HG03571 (cell line): ENCODE data around the gene CSF3R.
"Not testable (repeated sequence)": the region's sequence is repeated elsewhere in the genome, so short reads cannot be mapped to it uniquely, and the experiment has no call there.

ENCODE experiments used
- ATAC-seq: cut with Tn5 transposase; IDR thresholded peaks from one replicate; pipeline ENCODE4 v1.9.1; 2021; ENCODE audit not compliant: unreplicated experiment

Gene CSF3R

DNA sequence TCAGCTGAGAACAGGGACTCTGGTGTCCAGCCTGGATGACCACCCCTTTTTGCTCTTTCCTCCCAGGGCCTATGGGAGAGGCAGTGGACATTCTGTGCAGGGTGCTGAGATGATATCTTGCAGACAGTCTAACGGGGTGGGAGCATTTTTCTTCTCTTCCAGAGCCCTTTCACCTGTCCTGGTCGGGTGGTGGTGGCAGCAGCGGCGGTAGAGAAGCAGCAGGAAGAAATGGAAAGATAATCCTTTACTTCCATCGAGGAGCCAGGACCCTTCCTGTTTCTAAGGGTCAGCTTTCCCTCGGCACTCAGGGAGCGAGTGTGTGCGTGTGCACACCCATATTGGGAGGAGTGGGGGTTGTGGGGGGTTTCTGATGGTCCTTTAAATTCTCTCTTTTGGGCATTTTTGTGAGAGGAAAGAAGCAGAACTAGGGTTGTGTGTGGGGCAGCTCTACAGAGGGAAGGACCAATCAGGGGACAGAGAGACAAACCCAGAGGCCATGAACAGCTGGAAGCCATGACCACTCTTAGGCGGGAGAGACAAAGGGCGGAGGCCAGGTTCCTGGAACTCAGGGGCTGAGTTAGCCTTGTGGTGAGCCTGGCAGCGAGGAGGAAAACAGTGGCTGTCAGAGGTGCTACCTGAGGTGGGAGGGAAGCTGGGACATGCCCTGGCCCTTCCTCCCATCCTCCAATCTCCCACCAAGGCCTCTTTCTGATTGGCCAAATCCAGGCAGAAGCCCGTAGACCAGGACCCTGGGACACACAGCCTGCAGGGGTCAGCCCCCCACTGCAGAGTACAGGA lies 31.2 kb upstream of the CSF3R start:
- ATAC-seq, result no peak

DNA sequence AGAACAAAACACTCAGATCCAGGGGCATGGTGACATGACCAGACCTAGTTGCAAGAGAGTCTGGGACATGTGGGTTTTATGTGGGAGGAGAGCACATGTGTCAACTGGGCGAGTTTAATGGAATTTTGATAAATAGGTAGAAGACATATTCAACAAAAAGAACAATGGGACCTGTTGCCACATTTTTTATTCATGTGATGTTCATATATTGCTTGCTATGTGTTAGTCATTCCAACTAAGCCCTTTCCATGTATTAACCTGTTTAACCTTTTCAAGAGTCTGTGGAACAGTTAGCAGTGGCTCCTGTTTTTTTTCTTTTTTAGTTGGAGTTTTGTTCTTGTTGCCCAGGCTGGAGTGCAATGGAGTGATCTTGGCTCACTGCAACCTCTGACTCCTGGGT lies 30.1 kb upstream of the CSF3R start:
- no peak for ATAC-seq

DNA sequence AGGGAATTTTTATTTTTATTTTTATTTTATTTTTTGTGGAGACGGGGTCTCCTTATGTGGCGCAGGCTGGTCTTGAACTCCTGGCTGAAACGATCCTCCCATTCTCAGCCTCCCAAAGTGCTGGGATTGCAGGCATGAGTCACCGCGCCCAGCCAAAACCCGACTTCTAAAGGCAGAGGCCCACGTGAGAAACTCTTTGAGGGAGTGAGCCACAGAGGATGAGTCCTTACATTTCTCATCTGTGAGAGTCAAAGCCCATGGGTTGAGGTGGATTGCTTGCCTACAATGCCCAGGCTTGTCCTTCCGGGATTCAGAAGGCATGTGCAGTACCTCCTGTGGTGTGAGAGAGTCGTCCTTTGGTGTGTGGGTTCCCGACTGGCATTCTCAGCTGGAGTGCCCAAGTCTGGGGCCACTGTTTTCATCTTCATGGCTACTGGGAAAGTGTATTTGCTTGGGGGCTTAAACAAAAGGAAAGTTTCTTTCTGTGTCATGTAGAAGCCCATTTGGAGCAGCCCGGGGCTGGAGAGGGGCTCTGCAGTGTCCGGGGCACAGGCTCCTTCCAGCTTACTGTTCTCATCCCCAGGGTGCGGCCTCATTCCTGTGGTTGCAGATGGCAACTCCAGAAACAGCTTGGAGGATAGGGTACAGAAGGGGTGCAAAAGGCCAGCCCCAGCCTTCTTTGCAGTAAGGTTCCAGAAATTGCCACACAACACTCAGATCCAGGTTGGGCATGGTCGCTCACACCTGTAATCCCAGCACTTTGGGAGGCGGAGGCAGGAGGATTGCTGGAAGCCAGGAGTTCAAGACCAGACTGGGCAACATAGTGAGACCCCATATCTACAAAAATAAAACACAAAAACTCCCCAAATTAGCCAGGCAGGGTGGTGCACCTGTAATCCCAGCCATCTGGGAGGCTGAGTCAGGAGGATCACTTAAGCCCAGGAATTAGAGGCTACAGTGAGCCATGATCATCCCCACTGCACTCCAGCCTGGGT lies 29.4 kb upstream of the CSF3R start:
- ATAC-seq, result no peak

DNA sequence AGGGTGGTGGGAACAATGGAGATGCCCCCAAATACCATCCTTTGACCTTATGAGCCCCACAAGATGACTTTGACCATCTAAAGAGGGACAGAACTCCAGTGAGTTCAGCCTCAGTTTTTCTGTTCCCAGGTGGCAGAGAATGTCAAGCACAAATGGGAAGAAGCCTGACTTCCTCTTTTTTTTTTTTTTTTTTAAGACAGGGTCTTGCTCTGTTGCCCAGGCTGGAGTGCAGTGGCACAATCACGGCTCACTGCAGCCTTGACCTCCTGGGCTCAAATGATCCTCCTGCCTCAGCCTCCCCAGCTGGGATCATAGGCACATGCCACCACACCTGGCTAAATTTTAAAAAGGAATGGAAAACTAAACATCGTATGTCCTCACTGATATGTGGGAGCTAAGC lies 28.5 kb upstream of the CSF3R start:
- not testable (repeated sequence) for ATAC-seq

DNA sequence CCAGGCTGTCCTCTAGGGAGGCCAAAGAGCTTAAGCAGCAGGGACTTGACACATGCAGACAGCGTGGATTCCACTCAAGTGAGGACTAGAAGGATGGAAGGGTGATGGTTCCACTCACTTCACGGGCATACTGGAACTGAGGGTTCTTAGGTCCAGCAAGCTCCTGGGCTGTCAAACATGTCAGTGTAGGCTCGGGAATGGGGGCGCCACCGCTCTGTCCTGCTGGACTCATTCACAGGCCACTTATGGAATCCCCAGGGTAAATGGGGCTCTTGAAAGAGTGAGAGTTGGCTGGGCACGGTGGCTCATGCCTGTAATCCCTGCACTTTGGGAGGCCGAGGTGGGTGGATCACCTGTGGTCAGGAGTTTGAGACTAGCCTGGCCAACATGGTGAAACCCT lies 27.7 kb upstream of the CSF3R start:
- no peak for ATAC-seq

DNA sequence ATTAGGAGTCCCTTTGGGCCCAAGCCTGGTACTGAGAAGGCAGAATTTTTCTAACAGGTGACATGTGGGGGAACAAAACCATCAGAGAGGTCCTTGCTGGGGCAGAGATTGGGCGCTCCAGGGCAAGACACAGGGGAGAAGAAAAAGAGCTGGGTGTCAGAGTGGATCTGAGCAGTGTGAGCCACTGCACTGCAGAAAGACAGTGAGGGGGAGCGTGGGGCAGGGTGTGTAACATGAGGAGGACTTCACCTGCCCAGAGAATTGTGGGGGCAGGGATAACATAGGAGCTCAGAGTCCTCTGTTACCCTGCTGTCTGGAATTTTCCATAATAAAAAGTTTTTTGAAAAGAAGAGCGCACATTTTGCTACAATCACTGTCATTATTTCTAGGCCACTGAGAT lies 25.5 kb upstream of the CSF3R start:
- no peak for ATAC-seq

DNA sequence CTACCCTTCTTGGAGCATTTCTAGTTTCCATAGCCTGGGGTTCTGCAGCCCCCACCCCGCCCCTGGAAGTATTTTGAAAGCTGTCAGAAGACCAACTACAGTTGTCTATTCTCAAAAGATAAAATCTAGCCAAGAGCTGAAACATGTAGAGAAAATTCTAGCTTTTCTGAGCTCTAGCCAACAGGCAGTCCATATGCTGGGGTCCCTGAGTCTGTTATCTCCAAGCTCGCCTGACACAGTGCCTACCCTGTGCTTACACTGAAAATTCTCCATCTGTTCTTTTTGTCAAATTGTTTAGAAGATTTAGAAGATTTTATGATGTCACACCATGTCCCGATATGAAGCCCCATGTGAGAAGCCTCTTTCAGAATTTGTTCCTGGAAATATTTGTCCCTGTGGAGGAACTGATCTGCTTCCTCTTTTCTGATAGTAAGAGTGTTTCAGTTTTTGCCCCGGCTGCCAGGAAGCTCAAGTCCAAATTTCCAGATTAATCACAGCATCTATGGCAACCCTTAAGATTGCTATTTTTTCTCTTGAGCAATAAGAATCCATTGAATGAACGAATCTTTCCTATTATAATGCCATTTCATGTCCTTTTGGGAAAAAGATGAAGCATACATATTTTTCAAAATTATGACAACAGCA lies 23.7 kb upstream of the CSF3R start:
- ATAC-seq, result no peak

DNA sequence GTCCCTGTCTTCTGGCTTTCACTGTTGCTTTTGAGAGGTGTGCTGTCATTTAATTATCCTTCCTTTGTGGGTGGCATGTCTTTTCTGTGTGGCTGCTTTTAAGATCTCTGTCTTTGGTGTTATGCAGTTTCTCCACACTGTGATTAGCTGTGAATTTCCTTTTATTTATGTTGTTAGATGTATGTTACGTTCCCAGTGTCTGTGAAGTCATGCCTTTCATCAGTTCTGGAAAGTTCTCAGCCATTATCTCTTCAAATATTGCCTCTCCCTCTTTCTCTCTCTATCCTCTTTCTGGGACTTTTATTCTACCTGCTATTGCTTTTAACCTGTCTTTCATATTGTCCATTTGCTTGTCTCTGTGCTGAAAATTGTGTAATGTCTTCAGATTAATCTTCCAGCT lies 21.0 kb upstream of the CSF3R start:
- ATAC-seq, result no peak

DNA sequence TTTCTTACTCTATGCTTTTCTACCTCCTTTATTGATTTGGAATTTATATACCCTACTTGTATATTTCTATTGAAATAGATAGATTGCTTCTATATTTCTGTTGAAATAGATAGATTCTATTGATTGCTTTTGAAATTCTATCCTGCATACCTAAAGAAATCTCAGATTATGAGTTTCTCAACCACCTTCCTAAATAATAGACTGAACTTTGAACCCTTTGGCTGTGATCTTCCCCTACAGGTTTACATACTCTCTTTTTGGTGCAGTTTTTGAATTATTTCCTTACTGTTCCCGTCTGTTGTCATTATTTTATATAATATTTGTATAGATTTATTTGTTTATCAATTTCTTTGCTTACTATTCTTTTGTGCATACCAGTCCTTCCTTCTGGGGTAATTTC lies 20.4 kb upstream of the CSF3R start:
- ATAC-seq, result no peak

DNA sequence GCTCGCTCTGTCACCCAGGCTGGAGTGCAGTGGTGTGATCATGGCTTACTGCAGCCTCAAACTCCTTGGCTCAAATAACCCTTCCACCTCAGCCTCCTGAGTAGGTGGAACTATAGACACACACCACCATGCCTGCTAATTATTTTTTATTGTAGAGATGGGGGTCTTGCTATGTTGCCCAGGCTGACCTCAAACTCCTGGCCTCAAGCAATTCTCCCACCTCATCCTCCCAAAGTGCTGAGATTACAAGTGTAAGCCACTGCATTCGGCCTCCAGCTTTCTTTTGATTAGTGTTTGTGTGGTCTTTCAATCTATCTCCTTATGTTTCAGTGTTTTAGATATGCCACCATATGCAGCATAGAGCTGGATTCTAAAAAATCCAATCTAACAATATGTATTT lies 19.9 kb upstream of the CSF3R start:
- no peak for ATAC-seq

DNA sequence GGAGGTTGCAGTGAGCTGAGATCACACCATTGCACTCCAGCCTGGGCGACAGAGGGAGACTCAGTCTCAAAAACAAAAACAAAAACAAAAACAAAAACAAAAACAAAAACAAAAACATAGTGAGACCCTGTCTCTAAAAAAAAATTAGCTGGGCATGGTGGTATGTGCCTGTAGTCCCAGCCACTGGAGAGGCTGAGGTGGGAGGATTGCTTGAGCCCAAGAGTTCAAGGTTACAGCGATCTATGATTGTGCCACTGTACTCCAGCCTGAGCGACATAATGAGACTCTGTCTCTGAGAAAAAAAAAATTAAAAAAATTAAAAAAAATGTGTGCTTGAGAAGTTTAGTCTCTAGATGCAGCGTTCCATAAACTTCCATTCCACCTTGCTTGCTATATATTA lies 19.2 kb upstream of the CSF3R start:
- ATAC-seq, result not testable (repeated sequence)

DNA sequence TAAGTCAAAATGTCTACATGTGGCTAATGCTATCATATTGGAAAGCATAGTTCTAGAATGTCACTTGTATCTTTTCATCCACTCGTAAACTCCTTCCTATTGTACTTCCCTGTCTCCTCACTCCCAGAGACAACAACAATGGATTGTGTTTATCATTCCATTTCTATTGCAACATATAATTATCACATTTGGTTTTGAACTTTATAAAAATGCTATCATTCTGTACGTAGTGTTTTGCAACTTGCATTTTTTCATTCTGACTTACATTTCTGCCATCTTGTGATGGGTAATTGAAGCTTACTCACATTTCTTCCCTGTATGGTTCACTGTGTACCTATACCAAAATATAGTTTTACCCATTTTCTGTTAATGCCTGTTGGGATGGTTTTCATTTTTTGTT lies 14.5 kb upstream of the CSF3R start:
- no peak for ATAC-seq

DNA sequence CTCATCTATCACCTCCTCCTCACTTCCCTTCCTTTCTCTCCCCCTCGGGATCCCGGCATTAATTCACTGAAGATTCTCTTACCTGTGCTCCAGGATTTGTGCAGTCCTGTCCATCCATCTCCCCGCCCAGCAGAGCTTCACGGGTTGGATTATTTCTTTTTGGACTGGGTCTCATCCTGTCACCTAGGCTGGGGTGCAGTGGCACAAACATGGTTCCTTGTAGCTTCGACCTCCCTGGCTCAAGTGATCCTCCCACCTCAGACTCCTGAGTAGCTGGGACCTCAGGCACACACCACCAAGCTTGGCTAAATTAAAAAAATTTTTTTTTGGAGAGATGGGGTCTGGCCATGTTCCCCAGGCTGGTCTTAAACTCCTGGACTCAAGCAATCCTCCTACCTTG lies 12.3 kb upstream of the CSF3R start:
- no peak for ATAC-seq

DNA sequence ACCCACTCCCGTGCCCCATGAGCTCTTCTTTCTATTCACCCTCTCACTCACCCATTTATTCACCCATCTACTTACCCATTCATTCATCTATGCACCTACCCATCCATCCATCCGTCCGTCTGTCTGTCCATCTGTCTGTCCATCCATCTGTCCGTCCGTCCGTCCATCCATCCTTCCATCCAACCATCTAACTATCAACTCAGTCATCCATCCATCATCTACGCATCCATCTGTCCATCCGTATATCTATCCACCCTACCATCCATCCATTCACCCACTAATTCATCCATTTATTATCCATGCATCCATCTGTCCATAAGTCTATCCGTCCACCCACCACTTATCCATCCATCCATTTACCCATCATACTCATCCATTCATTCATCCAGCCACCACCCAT lies 10.8 kb upstream of the CSF3R start:
- no peak for ATAC-seq

DNA sequence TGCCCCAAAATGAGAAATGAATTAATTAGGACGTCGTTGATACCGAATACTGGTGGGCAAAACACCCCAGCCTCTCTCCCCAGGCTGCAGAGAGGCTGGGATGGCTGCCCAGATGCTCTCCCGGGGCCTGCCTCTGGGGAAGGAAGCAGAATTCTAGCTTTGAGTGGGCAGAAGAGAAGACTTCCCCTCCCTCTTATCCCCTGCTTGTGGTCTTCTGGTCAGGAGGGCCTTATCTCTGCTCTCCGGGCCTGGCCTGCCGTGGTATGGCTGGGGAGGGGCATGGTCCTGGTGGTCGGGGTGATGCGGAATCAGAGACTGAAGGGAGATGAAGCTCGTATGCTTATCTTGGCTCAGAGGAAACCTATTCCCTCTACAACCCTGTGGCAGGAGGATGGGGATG lies 9.8 kb upstream of the CSF3R start:
- no peak for ATAC-seq

DNA sequence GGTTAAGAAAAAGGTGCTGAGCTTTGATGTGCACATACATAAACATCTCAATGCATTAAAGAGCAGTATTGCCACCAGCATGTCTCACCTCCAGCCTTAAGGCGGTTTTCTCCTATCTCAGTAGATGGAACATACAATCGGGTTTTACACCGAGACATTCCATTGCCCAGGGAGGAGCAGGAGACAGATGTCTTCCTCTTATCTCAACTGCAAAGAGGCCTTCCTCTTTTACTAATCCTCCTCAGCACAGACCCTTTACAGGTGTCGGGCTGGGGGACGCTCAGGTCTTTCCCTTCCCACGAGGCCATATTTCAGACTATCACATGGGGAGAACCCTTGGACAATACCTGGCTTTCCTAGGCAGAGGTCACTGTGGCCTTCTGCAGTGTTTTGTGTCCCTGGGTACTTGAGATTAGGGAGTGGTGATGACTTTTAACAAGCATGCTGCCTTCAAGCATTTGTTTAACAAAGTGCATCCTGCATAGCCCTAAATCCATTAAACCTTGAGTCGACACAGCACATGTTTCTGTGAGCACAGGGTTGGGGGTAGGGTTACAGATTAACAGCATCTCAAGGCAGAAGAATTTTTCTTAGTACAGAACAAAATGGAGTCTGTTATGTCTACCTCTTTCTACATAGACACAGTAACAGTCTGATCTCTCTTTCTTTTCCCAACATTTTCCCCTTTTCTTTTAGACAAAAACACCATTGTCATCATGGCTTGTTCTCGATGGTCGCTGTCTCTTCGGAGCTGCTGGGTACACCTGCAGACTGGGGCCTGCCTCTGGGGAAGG lies 6.7 kb upstream of the CSF3R start:
- not testable (repeated sequence) for ATAC-seq

DNA sequence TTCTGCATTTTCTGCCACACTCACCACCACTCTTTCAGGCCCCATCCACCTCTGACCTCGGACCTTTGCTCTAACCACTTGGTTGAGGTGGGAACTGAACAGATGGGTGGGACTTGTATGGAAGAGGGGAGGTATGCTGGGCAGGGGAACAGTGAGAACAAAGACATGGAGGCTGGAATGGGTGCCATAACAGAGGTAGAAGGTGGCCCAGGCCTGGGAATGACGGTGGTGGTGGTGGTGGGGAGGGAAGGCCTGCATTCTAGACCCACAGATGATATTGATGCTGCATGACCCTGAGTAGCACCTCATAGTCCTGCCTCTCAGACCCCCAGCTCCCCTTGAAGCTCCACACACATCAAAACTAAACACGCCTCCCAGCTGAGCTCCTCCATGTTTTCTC lies 5.2 kb upstream of the CSF3R start:
- no peak for ATAC-seq

DNA sequence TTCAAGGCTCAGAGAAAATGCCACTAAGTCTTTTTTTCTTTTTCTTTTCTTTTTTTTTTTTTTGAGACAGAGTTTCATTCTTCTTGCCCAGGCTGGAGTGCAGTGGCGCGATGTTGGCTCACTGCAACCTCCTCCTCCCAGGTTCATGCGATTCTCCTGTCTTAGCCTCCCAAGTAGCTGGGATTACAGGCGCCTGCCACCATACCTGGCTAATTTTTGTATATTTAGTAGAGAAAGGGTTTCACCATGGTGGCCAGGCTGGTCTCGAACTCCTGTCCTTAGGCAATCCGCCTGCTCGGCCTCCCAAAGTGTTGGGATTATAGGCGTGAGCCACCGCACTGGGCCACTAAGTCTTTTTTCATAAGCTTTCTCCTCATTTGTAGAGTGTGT lies 4.6 kb upstream of the CSF3R start:
- ATAC-seq, result not testable (repeated sequence)

DNA sequence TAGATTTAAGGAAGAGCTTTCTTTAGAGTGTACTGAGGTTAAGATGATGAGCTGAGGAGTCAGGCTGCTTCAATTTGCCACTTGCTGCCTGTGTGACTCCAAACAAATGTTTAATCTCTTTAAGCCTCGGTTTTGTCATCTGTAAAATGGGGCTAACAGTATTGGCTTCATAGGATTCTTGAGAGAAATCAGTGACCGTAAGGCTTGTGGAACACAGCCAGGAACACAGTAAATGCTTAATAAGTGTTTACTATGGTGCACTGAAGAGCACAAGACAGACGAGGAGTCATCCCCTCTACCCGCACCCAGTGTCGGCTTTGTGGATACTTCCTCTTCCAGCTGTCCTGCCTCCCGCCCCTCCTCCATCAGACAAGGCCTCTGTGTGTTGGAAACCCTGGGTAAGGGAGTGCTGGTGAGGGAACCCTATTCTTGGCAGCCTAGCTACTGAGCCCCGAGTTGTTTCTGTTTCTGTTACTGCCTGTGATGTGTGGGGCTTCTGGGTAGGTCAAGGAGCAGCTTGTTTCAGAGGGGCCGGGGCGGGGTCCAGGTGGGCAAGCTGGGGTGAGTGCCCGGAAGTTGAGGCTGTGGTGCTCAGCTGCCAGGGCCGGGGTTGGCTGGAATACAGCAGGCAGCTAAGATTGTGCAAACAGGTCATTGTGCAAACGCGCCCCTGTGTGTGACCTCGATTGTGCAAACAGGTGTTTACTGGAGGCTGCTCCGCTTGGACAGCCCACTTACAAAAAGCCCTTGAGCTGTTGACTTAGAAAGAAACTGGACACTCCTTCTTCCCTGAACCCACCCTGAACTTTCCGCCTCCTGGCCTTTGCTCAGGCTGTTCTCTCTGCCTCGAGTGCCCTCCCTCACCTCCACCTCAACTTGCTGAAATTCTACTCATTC lies 4.0 kb upstream of the CSF3R start:
- no peak for ATAC-seq

DNA sequence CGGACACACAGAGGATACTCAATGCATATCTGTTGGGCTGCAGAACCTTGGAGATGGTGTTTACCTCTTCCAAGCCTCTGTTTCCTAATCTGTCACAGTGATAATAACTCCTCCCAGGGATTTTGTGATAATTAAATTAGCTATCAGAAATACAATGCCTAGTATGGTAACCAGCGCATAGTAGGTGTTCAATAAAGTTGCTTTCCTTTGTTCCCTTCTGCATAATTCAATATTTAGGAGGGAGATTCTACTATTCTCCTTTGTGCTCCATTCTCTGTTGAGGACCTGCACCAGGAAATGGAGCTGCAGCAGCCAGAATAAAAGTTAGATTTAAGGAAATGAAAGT lies 3.4 kb upstream of the CSF3R start:
- no peak for ATAC-seq
